ENCODE data around the gene HOXC6. TPM values are rescaled to one million over a fixed set of nuclear protein-coding genes. Genes with fewer than 3 reads are reported as not detected.

HOXC6 gene
- total and polyA plus RNA-seq, 9 of the 15 experiments (the other 6 are each of a cell fraction or from before 2014, with no cell fraction given) = 0.06 to 4.0 (median 1.4) TPM

- peak in 1 of 2 experiments; percentile 31 for TF ChIP-seq E2F6 (IDR thresholded peaks at IDR 0.05; ENCODE audit: borderline replicate concordance in 1 of 2, extremely low read depth in 1 of 2, insufficient read depth in 1 of 2, insufficient read length in 1 of 2, low read depth in 1 of 2, low read length in 1 of 2, poor library complexity in 1 of 2, severe bottlenecking in 1 of 2)
Observed at GRCh38 chr12:53980104-53980801, 48.0 kb upstream of the HOXC6 start (continued).

- Histone ChIP-seq H4K20me1 (replicated peaks; ENCODE audit: control insufficient read depth, insufficient read depth, low read length) (no peaks in the 10 kb centered on the region; the same call in 1 of the 2 replicates), H3K4me3 (no peak overlapping the region), H3K4me1 (replicated peaks in 1 of 2; ENCODE audit: control insufficient read depth in 2 of 2, insufficient read depth in 2 of 2, low read length in 2 of 2) (peaks cover 2 to 27% of the 10 kb centered on the region in 2 experiments; a peak in 2 of 5 replicates), H3K9ac (ENCODE audit: insufficient read depth in 1 of 2, low read depth in 2 of 2, low read length in 2 of 2) (no peak overlapping the region), H3K27ac (ENCODE audit: extremely low read depth, low read depth, low read length) (no peak overlapping the region), H3K4me2 (ENCODE audit: insufficient read depth, low read length) (no peak overlapping the region), H3K27me3 (ENCODE audit: control insufficient read depth in 2 of 2, insufficient read depth in 2 of 2, low read length in 2 of 2) (peaks cover 32 to 36% of the 10 kb centered on the region in 2 experiments), H3K36me3 (ENCODE audit: control insufficient read depth, insufficient read depth, low read length) (no peaks in the 10 kb centered on the region), H3K9me3 (replicated peaks; ENCODE audit: control insufficient read depth, insufficient read depth, low read depth, low read length) (no peaks in the 10 kb centered on the region), H3K9me1 (ENCODE audit: control insufficient read depth, insufficient read depth, low read length) (no peaks in the 10 kb centered on the region), H2AFZ (ENCODE audit: low read depth, low read length) (peak overlapping the region; percentile 63), H3K79me2 (ENCODE audit: control insufficient read depth, insufficient read depth, low read length) (no peaks in the 10 kb centered on the region)
- no peak for ATAC-seq
- DNase-seq (ENCODE audit: extremely low read depth in 1 of 4, low spot score in 3 of 4) = no peak
- 18% methylated on average over 15 of the region's 15 CpGs for WGBS (ENCODE audit: insufficient coverage, low coverage, missing lambda C conversion rate)
- ChIA-PET POLR2A (interaction anchor here (0.6 to 1.0 kb wide), 2 partner anchors 10 to 370 kb away, joined by 3 to 5 read pairs; no protein-coding TSS in a partner anchor), CTCF (ENCODE audit: low intra/inter-chr PET ratio) (no interaction called here)
- FAIRE-seq = no peak
- peak; percentile 77; the same call in 1 of the 2 replicates for TF ChIP-seq ZNF512 (tag; IDR thresholded peaks at IDR 0.05)
- TF ChIP-seq ETV6 (IDR thresholded peaks at IDR 0.05; ENCODE audit: borderline replicate concordance in 1 of 2, low read depth in 2 of 2, low read length in 1 of 2) = no peak
- no peak for TF ChIP-seq ETV6 (CRISPR knock-in tag; IDR thresholded peaks at IDR 0.05; ENCODE audit: borderline replicate concordance)
- TF ChIP-seq ZFP1 (CRISPR knock-in tag; IDR thresholded peaks at IDR 0.05) = no peak
- no peak for TF ChIP-seq DPF2 (IDR thresholded peaks at IDR 0.05)
- no peak for TF ChIP-seq KDM1A (IDR thresholded peaks at IDR 0.05)
- TF ChIP-seq ZNF707 (CRISPR knock-in tag; conservative IDR thresholded peaks at IDR 0.05) = no peak
- peak; percentile 14 for TF ChIP-seq CBX2 (IDR thresholded peaks at IDR 0.05; ENCODE audit: insufficient read depth, low read length, poor library complexity, severe bottlenecking)
- intact Hi-C loops (cut with micrococcal nuclease) (loop anchor here (10.0 kb wide), 1 partner anchor 384 kb away; the partner anchor contains the start of gene GPR84), in situ Hi-C loops (cut with MboI) (loop anchor here (10.0 kb wide), 1 partner anchor 384 kb away; the partner anchor contains the start of gene GPR84)
- no TSS peak for BruUV-seq (replicated peaks)
Observed at GRCh38 chr12:53980802-53981496, 47.3 kb upstream of the HOXC6 start.
